B cell (primary cell): ENCODE results near the gene AQP4. TPM values are rescaled to one million over a fixed set of nuclear protein-coding genes. Genes with fewer than 3 reads are reported as not detected.

Experiments used
- ATAC-seq: fragments of 200-7000 bp; cut with Tn5 transposase; one replicate; pipeline ENCODE4 v1.10.0; 2021; ENCODE audit warnings: low read depth, mild to moderate bottlenecking, moderate number of reproducible peaks, moderate library complexity
- CTCF ChIA-PET: fragments of 350-600 bp; sonication (Branson Sonifier 250); formaldehyde crosslinking; loops from one replicate; lab custom pipeline; 2021; ENCODE audit warnings: antibody characterized with exemption, inconsistent platforms; lab: Charles Lee
- POLR2A ChIA-PET: fragments of 350-600 bp; sonication (Branson Sonifier 250); formaldehyde crosslinking; loops from one replicate; lab custom pipeline; 2021; ENCODE audit warnings: antibody characterized with exemption; lab: Charles Lee
- DNase-seq: peaks from one replicate; pipeline ENCODE4 v3.0.0; 2013
- H2AFZ ChIP-seq: 2 replicates; pipeline ENCODE4 v1.6.1; 2012; ENCODE audit warnings: mild to moderate bottlenecking, low read depth, low read length; ENCODE audit not compliant: insufficient read depth, poor library complexity, severe bottlenecking
- H3K27ac ChIP-seq, 2 donors: 1 replicate in 1 of 2; 2 replicates in 1 of 2; pipeline ENCODE4 v1.5.1; 2012 to 2013; ENCODE audit warnings: low read length in 2 of 2, mild to moderate bottlenecking in 2 of 2, moderate library complexity in 1 of 2
- H3K27me3 ChIP-seq, 4 experiments: fragments of 200-600 bp in 1 of 4; sonication (generic) in 1 of 4; replicated peaks in 1 of 4; 1 replicate in 2 of 4; 2 replicates in 2 of 4; pipeline versions ENCODE4 v1.6.1 to v1.7.0; 2013 to 2016; ENCODE audit warnings: low read length in 3 of 4, mild to moderate bottlenecking in 2 of 4, mixed read lengths in 1 of 4, moderate library complexity in 1 of 4; ENCODE audit not compliant: insufficient read depth in 4 of 4, control insufficient read depth in 3 of 4; ENCODE audit errors: control extremely low read depth in 1 of 4
- H3K36me3 ChIP-seq, 2 experiments: replicated peaks in 1 of 2; 1 replicate in 1 of 2; 2 replicates in 1 of 2; pipeline versions ENCODE4 v1.6.1 to v1.7.1; 2013; ENCODE audit warnings: low read length in 1 of 2; ENCODE audit not compliant: insufficient read depth in 2 of 2, control insufficient read depth in 1 of 2; ENCODE audit errors: control extremely low read depth in 1 of 2, extremely low read depth in 1 of 2
- H3K4me1 ChIP-seq, 2 donors: fragments of 200-600 bp in 1 of 2; sonication (generic) in 1 of 2; 1 replicate in 1 of 2; 2 replicates in 1 of 2; pipeline versions ENCODE4 v1.5.1 to v1.6.1; 2013 to 2017; ENCODE audit warnings: low read length in 2 of 2; ENCODE audit not compliant: control insufficient read depth in 2 of 2, insufficient read depth in 2 of 2
- H3K4me2 ChIP-seq: replicated peaks from 2 replicates; pipeline ENCODE3; 2012; ENCODE audit warnings: mild to moderate bottlenecking, low read depth, low read length; ENCODE audit not compliant: poor library complexity, severe bottlenecking
- H3K4me3 ChIP-seq, 5 experiments: fragments of 200-600 bp in 1 of 5; sonication (generic) in 1 of 5; 1 replicate in 3 of 5; 2 replicates in 2 of 5; pipeline versions ENCODE4 v1.5.1 to v1.7.0; 2011 to 2016; ENCODE audit warnings: low read length in 4 of 5, mild to moderate bottlenecking in 4 of 5, low read depth in 2 of 5, control low read depth in 1 of 5, moderate library complexity in 1 of 5; ENCODE audit not compliant: insufficient read depth in 1 of 5; ENCODE audit errors: control extremely low read depth in 1 of 5, extremely low read depth in 1 of 5
- H3K79me2 ChIP-seq: fragments of 200-600 bp; sonication (generic); one replicate; pipeline ENCODE4 v1.6.0; 2016; ENCODE audit warnings: low read length; ENCODE audit not compliant: control insufficient read depth, insufficient read depth
- H3K9ac ChIP-seq: fragments of 200-600 bp; sonication (generic); 2 replicates; pipeline ENCODE4 v1.6.1; 2017; ENCODE audit warnings: mild to moderate bottlenecking, low read length, moderate library complexity
- H3K9me3 ChIP-seq, 3 donors: one replicate each; pipeline versions ENCODE4 v1.6.1 to v1.7.1; 2013; ENCODE audit warnings: low read length in 2 of 3; ENCODE audit not compliant: control insufficient read depth in 2 of 3, insufficient read depth in 1 of 3; ENCODE audit errors: control extremely low read depth in 1 of 3
- H4K20me1 ChIP-seq: 2 replicates; pipeline ENCODE4 v1.6.0; 2012; ENCODE audit warnings: mild to moderate bottlenecking, low read length; ENCODE audit not compliant: insufficient read depth, control insufficient read depth, poor library complexity, severe bottlenecking
- H3K27ac Mint-ChIP-seq: one replicate; pipeline ENCODE4 v1.8.0; 2021; ENCODE audit warnings: mixed read lengths
- H3K27me3 Mint-ChIP-seq: one replicate; pipeline ENCODE4 v1.8.0; 2021; ENCODE audit warnings: mixed read lengths
- H3K4me1 Mint-ChIP-seq: one replicate; pipeline ENCODE4 v1.8.0; 2021; ENCODE audit warnings: mixed read lengths
- H3K4me3 Mint-ChIP-seq: one replicate; pipeline ENCODE4 v1.8.0; 2021; ENCODE audit warnings: mixed read lengths
- H3K9me3 Mint-ChIP-seq: one replicate; pipeline ENCODE4 v1.8.0; 2022; ENCODE audit warnings: mixed read lengths; ENCODE audit not compliant: insufficient read depth
- EZH2 ChIP-seq: IDR thresholded peaks from 2 replicates; pipeline ENCODE4 v1.6.1; 2012; ENCODE audit warnings: borderline replicate concordance, low read depth, mild to moderate bottlenecking, moderate library complexity, low read length; ENCODE audit not compliant: insufficient read depth, poor library complexity, severe bottlenecking
- WGBS: methylation state at CpG from one replicate; pipeline ENCODE4 v1.1.5; 2013; ENCODE audit warnings: missing lambda C conversion rate; ENCODE audit not compliant: insufficient coverage; 5-methylcytosine and 5-hydroxymethylcytosine counted together
- intact Hi-C: fragments of 100-400 bp; cut with micrococcal nuclease; formaldehyde crosslinking; loops from one replicate; pipeline ENCODE4 v1.10.0; 2022
- polyA plus RNA-seq: library from polyadenylated mRNA; depleted of rRNA; stranded (reverse); fragments of >200 nt; gene quantifications from 2 replicates; pipeline ENCODE4 v1.2.3, GENCODE V29; 2012
- total RNA-seq, 2 donors: library from RNA; stranded (reverse); fragments of 120-200 nt in 1 of 2; gene quantifications; 1 replicate in 1 of 2; 2 replicates in 1 of 2; pipeline versions ENCODE4 v1.2.3 to v1.2.4, GENCODE V29; 2013 to 2022
- TF ChIP-seq, protein P1 (sequence below): fragments of 200-600 bp; IDR thresholded peaks from one replicate; pipeline ENCODE4 v1.8.0; 2022; ENCODE audit warnings: antibody characterized with exemption, mild to moderate bottlenecking

AQP4 gene
- total and polyA plus RNA-seq, 2 donors (not counting 1 experiment from before 2014, with no cell fraction given), result not detected

DNA sequence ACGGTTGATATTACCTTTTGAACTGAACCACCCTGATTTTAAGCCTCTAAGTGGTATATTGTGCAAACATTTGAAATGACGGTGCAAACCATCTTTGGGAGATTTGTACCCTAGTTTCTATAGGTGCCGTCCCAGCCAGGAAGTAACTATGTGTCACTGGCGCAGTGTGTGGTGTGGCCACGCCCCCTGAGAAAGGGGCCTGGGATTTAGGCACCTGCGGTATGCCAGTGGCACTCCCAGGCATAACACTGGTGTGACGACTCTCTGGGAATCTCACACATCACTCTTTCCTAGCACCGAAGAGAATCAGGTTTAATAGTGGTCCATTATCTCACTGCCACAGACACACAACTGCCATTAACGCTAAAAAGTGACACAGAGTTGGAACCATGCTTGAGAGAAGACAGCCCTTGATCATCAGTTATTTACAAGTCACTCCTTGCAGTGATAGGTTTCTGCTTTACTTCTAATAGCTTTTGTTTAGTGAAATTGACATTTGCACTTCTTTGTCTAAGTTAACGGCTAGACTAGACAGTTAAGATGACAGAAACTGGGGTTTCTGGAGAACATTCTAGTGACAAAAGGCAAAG, 11.1 kb downstream of the AQP4 start:
- TF ChIP-seq EZH2, result no peak
- TF ChIP-seq, protein P1, sequence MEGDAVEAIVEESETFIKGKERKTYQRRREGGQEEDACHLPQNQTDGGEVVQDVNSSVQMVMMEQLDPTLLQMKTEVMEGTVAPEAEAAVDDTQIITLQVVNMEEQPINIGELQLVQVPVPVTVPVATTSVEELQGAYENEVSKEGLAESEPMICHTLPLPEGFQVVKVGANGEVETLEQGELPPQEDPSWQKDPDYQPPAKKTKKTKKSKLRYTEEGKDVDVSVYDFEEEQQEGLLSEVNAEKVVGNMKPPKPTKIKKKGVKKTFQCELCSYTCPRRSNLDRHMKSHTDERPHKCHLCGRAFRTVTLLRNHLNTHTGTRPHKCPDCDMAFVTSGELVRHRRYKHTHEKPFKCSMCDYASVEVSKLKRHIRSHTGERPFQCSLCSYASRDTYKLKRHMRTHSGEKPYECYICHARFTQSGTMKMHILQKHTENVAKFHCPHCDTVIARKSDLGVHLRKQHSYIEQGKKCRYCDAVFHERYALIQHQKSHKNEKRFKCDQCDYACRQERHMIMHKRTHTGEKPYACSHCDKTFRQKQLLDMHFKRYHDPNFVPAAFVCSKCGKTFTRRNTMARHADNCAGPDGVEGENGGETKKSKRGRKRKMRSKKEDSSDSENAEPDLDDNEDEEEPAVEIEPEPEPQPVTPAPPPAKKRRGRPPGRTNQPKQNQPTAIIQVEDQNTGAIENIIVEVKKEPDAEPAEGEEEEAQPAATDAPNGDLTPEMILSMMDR, result no peak
- intact Hi-C loops, result no loop called here
- H3K4me1 Mint-ChIP-seq, result no peaks in the 10 kb centered on the region
- H3K9ac ChIP-seq, result no peak overlapping the region
- ATAC-seq (no peak), DNase-seq (no peak)
- H3K27me3 ChIP-seq, result no peaks in the 10 kb centered on the region
- no peaks in the 10 kb centered on the region for H3K79me2 ChIP-seq
- no peaks in the 10 kb centered on the region for H3K27me3 Mint-ChIP-seq
- H4K20me1 ChIP-seq, result no peaks in the 10 kb centered on the region
- POLR2A ChIA-PET, result no interaction called here
- CTCF ChIA-PET, result no interaction called here
- H3K4me3 Mint-ChIP-seq, result no peak overlapping the region
- WGBS, result 82% methylated on average over 9 of the region's 10 CpGs
- H3K9me3 Mint-ChIP-seq, result no peaks in the 10 kb centered on the region
- no peak overlapping the region for H3K27ac ChIP-seq
- H3K4me2 ChIP-seq, result no peak overlapping the region
- H3K4me1 ChIP-seq, result no peaks in the 10 kb centered on the region
- no peak overlapping the region for H2AFZ ChIP-seq
- H3K9me3 ChIP-seq, result peaks cover 0 to 2% (median 0%) of the 10 kb centered on the region in 3 donors
- H3K36me3 ChIP-seq, result no peaks in the 10 kb centered on the region
- no peak overlapping the region for H3K4me3 ChIP-seq
- H3K27ac Mint-ChIP-seq, result no peak overlapping the region

DNA sequence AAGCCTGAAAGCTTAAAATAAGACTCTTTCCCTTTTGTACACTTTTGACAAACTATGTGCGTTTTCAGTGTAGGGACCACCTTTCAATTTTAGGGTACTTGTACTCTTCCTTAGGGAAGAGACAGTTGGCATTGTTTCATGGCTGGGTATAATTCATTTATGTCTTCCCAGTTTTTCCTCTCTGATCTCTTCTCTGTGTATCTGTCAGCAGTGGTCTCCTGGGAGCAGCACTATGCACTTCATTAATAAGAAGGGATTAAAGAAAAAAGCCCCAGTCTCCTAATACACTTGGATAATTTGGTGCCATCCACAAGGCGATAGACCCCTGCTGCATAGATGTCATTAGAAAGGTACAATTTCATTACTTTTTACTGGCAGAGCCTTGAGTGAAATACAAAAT, 12.1 kb downstream of the AQP4 start:
- H3K27me3 ChIP-seq, result no peaks in the 10 kb centered on the region
- no peaks in the 10 kb centered on the region for H3K4me1 Mint-ChIP-seq
- ChIA-PET CTCF (no interaction called here), POLR2A (no interaction called here)
- no peaks in the 10 kb centered on the region for H3K27me3 Mint-ChIP-seq
- no peak overlapping the region for H3K4me2 ChIP-seq
- H4K20me1 ChIP-seq, result no peaks in the 10 kb centered on the region
- intact Hi-C loops, result no loop called here
- H3K4me3 Mint-ChIP-seq, result no peak overlapping the region
- H3K36me3 ChIP-seq, result no peaks in the 10 kb centered on the region
- H3K27ac ChIP-seq, result no peak overlapping the region
- H3K27ac Mint-ChIP-seq, result no peak overlapping the region
- no CpG with 5 or more reads among the region's 2 CpGs for WGBS
- no peaks in the 10 kb centered on the region for H3K4me1 ChIP-seq
- peaks cover 0 to 2% (median 0%) of the 10 kb centered on the region in 3 donors for H3K9me3 ChIP-seq
- H3K9ac ChIP-seq, result no peak overlapping the region
- ATAC-seq (no peak), DNase-seq (no peak)
- H3K9me3 Mint-ChIP-seq, result no peaks in the 10 kb centered on the region
- TF ChIP-seq, protein P1, result no peak
- no peak for TF ChIP-seq EZH2
- H3K79me2 ChIP-seq, result no peaks in the 10 kb centered on the region
- H3K4me3 ChIP-seq, result no peak overlapping the region
- H2AFZ ChIP-seq, result no peak overlapping the region
